Measurements from ENCODE around the gene OPA3. TPM values are rescaled to one million over a fixed set of nuclear protein-coding genes. Genes with fewer than 3 reads are reported as not detected.

The OPA3 gene
- total RNA-seq, 4 donors from 2014 or later, result 2.8 to 9.1 (median 5.1) TPM

- no peaks in the 10 kb centered on the region for H3K9me3 ChIP-seq
- intact Hi-C loops (cut with DNase I; ENCODE audit: low total_unique reads), result no loop called here
- H3K4me3 ChIP-seq, result peak overlapping the region; percentile 74 to 91
- H3K36me3 ChIP-seq, result no peaks in the 10 kb centered on the region
- TF ChIP-seq POLR2A (IDR thresholded peaks at IDR 0.05) (no peak), CTCF (IDR thresholded peaks at IDR 0.05) (no peak)
- H3K27ac ChIP-seq, result peak overlapping the region; percentile 83 to 96
- no peaks in the 10 kb centered on the region for H3K27me3 ChIP-seq
- DNase-seq, result no peak
- H3K4me1 ChIP-seq, result peaks cover 0 to 8% of the 10 kb centered on the region in 2 donors
Measured at GRCh38 chr19:45509692-45510015, 74.9 kb downstream of the OPA3 start.

GRCh38 chr19:45508861-45509691, 75.5 kb downstream of the OPA3 start:
- no peaks in the 10 kb centered on the region for H3K36me3 ChIP-seq
- intact Hi-C loops (cut with DNase I; ENCODE audit: low total_unique reads), result no loop called here
- peak overlapping the region; percentile 83 to 96 for H3K27ac ChIP-seq
- TF ChIP-seq CTCF (IDR thresholded peaks at IDR 0.05) (peak in 1 of 4 experiments; percentile 30), POLR2A (IDR thresholded peaks at IDR 0.05) (peak in 1 of 2 donors; percentile 53)
- H3K4me1 ChIP-seq, result peaks cover 0 to 8% of the 10 kb centered on the region in 2 donors
- H3K9me3 ChIP-seq, result no peaks in the 10 kb centered on the region
- peak; percentile 82 to 86 for DNase-seq
- H3K4me3 ChIP-seq, result peak overlapping the region; percentile 74 to 91
- no peaks in the 10 kb centered on the region for H3K27me3 ChIP-seq

GRCh38 chr19:45508417-45508860, 76.2 kb downstream of the OPA3 start:
- H3K9me3 ChIP-seq, result no peaks in the 10 kb centered on the region
- no peaks in the 10 kb centered on the region for H3K27me3 ChIP-seq
- no peaks in the 10 kb centered on the region for H3K36me3 ChIP-seq
- peak overlapping the region; percentile 83 to 96 for H3K27ac ChIP-seq
- intact Hi-C loops (cut with DNase I; ENCODE audit: low total_unique reads), result no loop called here
- TF ChIP-seq POLR2A (IDR thresholded peaks at IDR 0.05) (no peak), CTCF (IDR thresholded peaks at IDR 0.05) (no peak)
- peak overlapping the region; percentile 74 to 91 for H3K4me3 ChIP-seq
- peaks cover 0 to 3% of the 10 kb centered on the region in 2 donors for H3K4me1 ChIP-seq
- peak; percentile 58 to 65 for DNase-seq

- H3K27me3 ChIP-seq, result no peaks in the 10 kb centered on the region
- peak overlapping the region; percentile 83 to 96 for H3K27ac ChIP-seq
- peak overlapping the region; percentile 74 to 91 for H3K4me3 ChIP-seq
- intact Hi-C loops (cut with DNase I; ENCODE audit: low total_unique reads), result no loop called here
- DNase-seq, result peak; percentile 49 to 52
- no peaks in the 10 kb centered on the region for H3K4me1 ChIP-seq
- H3K36me3 ChIP-seq, result no peaks in the 10 kb centered on the region
- H3K9me3 ChIP-seq, result no peaks in the 10 kb centered on the region
- TF ChIP-seq CTCF (IDR thresholded peaks at IDR 0.05) (no peak), POLR2A (IDR thresholded peaks at IDR 0.05) (no peak)
Measured at GRCh38 chr19:45507872-45508416, 76.7 kb downstream of the OPA3 start.
